Measurements from ENCODE around the gene CTNNB1.

CTNNB1 gene

DNA sequence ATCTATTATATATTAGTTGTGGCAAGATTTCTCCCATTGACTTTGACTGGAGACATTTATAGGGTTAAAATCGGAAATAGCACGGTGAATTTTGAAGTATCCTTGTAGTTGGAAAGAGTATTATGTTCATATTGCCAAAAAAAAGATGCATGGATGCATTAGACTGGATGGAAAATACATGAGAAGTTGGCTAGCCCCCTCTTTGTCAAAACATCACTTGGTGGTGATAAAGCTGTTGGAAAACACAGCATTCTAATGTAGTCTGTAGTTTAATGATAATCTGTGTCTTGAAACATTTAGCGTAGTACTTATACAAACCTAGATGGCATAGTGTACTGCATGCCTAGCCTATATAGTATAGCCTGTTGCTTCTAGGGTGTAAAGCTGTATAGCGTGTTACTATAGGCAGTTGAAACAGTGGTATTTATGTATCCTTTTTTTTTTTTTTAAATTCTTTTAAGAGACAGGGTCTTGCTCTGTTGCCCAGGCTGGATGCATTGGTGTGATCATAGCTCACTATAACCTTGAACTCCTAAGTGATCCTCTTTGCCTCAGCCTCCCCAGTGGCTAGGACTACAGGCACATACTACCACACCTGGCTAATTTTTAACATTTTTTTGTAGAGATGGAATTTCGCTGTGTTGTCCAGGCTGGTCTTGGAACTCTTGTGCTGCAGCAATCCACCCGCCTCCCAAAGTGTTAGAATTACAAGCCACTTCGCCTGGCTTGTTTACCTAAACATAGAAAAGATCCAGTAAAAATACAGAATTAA, 21.8 kb downstream of the CTNNB1 start:
- no peak for DNase-seq

DNA sequence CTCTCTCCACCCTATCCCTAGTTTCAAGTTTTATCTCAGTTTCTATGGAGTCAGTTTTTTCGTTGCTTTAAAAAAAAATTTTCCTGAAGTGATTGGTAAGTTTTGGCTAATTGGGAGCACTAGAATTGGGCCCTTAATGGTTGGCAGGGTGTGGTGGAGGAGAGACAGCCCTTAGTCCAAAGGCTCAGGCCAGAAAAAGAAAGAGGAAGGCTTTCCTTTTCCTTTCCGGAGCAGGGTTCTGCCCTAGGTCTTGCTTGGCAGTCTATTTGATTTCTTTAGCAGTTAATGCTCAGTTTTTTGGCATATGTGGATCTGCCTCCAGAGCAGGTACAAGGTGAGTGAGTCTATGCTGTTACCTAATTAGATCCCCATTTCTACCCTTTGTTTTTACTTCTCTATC, 22.7 kb downstream of the CTNNB1 start:
- no peak for DNase-seq

GRCh38 chr3:41222501-41222900, 23.2 kb downstream of the CTNNB1 start:
- DNase-seq, result no peak

DNA sequence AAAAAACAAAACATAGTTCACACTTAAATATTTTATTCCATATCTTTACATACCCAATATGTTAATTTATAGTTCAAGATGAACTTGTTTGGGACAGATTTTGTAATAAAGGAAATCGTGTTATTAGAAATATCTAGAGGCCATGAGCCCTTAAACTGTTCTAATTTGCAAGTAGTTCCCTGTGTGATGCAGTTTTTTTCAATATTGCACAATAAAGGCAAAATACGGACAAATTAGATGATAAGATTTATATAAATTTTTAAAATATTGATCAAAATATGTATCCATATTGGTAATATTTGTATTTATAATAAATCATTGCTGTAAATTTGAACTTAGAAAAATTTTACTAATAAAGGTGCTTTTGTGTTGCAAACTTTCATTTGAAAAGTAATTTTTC, 23.8 kb downstream of the CTNNB1 start:
- DNase-seq, result no peak

DNA sequence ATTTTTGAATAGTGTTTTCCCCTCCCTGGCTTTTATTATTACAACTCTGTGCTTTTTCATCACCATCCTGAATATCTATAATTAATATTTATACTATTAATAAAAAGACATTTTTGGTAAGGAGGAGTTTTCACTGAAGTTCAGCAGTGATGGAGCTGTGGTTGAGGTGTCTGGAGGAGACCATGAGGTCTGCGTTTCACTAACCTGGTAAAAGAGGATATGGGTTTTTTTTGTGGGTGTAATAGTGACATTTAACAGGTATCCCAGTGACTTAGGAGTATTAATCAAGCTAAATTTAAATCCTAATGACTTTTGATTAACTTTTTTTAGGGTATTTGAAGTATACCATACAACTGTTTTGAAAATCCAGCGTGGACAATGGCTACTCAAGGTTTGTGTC, 24.4 kb downstream of the CTNNB1 start:
- no peak for DNase-seq

DNA sequence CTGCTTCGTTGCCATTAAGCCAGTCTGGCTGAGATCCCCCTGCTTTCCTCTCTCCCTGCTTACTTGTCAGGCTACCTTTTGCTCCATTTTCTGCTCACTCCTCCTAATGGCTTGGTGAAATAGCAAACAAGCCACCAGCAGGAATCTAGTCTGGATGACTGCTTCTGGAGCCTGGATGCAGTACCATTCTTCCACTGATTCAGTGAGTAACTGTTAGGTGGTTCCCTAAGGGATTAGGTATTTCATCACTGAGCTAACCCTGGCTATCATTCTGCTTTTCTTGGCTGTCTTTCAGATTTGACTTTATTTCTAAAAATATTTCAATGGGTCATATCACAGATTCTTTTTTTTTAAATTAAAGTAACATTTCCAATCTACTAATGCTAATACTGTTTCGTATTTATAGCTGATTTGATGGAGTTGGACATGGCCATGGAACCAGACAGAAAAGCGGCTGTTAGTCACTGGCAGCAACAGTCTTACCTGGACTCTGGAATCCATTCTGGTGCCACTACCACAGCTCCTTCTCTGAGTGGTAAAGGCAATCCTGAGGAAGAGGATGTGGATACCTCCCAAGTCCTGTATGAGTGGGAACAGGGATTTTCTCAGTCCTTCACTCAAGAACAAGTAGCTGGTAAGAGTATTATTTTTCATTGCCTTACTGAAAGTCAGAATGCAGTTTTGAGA, 25.0 kb downstream of the CTNNB1 start:
- no peak for DNase-seq

DNA sequence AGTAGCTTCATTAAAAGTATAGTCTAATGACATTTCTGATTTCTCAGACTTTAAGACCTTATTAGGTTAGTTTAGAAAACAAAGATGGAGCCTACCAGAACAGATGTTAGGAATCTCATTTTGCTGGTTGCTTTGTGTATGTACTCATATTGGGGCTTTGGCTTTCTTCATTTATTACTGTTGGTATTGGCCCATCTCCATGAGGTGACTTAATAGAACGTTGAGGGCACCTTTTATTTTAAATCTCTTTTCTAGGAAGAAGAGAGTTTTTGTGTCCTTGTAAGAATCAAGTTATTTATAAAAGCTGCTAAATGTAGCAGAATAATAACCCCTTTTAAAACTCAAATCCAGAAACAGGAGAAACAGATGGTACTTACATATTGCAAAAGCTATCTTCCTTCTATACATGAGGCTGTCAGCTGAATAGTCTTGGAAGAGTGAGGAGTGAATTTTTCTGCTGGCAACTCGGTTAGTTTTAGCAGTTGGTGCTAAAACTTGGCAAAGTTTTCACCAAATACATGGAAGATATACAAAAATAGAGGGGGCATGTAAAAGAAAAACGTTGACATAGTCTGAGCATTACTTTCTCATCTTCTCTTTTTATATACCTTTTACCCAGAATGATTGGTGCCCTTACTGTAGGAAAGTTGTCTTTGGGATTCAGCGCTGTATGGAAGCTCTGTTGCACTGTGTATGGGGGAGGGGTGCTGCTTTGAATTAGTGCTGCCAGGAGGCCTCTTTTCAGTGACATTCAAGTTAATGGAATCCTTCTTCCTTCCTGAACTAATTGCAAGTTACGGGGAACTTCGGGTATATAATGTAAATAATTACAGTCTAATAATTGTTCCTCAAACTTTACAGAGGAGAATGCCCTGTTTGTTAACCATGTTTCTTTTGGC, 35.8 kb downstream of the CTNNB1 start:
- no peak for DNase-seq

- no peak for DNase-seq
Measured at GRCh38 chr3:41236228-41236627, 36.9 kb downstream of the CTNNB1 start.

DNA sequence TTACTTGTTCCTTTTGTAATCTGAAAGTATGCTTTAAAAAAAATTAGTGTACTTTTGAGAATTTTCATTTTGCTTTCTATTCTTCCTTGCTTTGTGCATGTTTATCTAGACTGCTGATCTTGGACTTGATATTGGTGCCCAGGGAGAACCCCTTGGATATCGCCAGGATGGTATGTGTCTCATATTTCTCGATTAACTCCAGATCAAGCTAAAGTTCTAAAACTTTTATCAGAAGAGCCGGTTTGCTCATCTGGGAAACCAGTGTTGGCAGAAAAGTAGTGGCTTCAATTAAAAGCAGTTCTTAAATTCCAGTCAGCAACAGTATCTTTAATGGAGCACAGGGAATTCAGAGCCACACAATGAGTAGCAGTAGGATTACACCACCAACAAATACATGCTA, 38.6 kb downstream of the CTNNB1 start:
- DNase-seq, result no peak

DNA sequence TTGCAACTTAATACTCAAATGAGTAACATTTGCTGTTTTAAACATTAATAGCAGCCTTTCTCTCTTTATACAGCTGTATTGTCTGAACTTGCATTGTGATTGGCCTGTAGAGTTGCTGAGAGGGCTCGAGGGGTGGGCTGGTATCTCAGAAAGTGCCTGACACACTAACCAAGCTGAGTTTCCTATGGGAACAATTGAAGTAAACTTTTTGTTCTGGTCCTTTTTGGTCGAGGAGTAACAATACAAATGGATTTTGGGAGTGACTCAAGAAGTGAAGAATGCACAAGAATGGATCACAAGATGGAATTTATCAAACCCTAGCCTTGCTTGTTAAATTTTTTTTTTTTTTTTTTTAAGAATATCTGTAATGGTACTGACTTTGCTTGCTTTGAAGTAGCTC, 40.3 kb downstream of the CTNNB1 start:
- no peak for DNase-seq

GRCh38 chr3:41241161-41241560, 41.9 kb downstream of the CTNNB1 start:
- DNase-seq, result no peak

DNA sequence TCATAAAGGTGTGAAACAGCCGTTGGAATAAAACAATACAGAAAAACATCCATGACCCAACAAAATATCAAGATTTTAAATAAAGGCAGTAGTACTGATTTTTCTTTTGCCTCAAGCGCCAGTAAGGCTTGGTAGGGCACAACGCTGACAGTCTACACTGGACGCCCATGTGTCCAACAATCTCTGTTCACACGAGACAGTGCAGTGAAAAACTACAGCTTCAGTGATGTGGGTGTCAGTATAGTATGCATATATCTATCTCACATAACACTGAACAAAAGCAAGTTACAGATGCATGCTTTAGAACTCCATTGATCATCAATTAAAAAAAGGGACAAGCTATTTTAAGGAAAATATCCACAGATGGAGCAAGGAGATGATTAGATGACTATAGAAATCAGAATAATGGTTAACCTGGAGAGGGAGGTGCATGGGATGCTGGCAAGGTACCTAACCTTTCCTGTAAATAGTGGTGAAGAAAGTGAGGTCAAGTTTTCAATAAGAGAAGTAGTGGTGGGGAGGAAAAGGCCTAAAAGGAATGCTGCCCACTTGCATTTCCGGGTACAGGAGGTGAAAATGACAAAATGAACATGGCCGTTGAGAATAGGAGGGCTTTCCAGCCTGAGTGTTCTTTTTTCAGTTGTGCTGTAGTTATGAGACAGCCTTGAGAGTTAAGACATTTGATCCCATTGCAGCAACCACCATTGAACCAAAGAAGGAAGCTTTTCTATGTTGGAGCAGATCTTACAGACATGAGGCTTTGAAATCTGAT, 42.7 kb downstream of the CTNNB1 start:
- DNase-seq, result no peak

DNA sequence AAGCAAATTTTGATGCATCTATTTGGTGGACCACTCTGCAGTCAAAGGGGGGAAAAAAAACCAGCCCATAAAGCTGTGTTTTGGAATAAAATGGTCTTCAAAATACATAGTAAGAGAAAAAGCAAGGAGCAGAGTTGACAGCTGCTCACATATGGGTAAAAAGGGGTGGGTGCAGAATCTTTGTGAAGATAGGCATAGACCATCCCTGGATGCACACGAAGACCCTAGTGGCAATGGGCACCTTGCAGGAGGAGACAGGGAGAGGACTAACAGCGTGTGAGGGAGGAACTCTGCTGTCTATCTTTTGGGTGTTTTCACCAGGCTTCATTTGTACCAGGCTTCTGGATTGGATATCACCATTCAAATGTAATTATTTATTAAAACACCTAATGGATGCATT, 43.9 kb downstream of the CTNNB1 start:
- DNase-seq, result no peak

DNA sequence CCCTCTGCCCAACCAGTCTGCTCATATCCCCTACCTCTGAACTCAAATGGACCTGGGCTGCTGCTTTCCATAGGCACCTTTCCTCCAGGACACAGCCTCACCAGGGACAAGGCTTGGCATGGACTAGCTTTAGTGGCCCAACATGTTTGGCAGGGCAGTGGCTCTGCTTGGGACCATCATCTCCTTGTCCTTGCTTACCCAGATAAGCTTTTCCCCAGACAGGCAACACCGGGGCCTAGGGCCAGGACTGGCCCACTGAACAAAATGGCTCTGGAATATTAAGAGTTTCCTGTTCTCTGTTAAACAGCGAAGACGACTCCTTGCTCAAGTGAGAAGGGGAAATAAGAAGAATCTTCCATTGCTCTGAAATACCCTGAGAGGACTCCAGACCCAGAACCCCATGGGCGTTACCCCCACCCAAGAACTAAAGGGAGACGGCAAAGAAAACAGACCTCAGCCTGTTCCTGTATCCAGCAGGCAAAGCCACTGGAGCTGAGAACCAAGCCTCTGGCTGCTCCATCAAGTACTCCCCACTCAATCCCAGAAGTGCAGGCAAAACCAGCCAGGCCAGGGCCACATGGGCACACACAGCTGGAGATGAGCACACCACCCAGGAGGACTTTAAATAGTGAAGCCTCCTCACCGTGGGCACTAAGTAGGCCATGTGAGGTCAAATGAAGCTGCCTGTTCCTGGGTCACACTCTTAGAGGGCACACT, 45.5 kb downstream of the CTNNB1 start:
- no peak for DNase-seq

DNA sequence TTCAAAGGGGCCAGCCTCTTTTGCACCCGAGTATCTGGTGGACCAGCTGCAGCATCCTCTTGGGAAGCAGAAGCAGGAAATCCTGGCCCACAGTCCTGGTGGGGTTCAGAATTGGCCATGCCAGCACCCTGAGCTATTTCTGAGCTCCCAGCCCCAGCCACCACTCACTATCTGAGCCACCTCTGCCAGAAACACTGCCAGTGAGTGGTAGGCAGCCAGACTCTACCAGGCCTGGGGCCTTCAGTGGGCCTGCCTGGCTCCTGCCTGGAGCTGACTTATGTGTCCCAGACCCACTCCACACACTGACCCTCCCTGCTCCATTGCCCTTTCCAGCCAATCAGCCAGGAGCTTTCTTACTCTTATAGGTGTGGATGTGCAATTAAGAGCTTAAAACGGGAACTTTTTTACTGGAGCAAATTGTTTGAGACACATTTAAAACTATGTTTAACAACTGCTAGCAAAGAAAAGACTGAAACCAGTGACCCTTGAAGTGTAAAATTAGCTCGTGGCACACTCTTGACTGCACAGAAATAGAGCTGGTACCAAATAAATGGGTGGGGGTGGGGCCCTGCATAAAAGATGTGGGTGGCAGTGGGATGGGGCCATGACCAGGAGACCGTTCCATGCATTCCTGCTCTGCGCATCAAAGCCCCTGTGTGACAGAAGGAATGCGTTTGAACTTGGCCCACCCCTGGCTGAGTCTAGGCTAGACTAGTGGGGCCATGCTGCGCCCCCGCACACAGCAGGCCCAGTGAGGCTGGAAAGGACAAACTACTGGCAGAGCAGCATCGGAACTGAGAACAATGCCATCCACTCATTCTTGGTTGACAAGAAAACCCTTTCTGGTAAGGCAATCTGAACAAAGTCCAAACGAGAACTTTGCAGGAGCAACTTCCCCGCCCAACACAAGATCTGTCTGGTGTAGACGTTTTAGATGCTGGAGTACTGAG, 48.0 kb downstream of the CTNNB1 start:
- DNase-seq, result no peak

- no peak for DNase-seq
Measured at GRCh38 chr3:41248525-41248924, 49.2 kb downstream of the CTNNB1 start.

- no peak for DNase-seq
Measured at GRCh38 chr3:41249318-41249717, 50.0 kb downstream of the CTNNB1 start.

DNA sequence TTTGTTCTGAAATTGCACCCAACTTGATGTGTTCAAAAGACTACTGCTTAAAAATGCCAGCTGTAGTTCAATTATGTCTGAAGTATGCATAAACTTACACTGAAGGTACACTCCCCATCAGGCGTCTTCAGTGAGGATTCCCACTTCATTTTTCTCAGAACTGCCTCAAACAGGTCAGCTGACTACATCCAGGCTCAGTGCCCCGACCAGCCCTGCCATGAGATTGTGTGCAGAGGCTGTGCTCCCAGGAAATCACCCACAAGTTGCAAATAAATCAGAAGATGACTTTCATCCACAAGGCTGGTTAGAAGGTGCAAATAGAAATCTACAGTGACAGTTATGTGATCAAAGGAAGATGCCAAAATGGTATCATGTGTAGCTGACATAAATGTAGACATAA, 51.5 kb downstream of the CTNNB1 start:
- no peak for DNase-seq

DNA sequence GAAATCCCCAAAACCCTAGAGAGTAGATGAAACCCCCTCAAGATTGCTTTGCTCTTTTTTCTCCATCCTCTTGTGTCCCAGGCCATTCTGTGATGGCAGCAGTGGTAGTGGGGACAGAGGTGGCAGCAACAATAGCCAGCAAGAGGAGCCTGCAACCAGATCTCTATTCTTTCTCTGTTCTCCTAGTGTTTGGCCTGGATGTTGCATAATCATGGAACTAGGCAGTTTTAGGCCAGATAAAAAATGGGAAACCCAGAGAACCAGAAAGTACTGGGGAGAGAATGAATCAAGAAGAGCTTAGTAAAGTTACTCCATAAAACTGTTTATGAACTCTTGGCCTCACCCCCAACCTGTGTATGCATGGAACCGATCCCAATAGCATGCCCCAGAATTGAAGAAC, 52.3 kb downstream of the CTNNB1 start:
- no peak for DNase-seq

GRCh38 chr3:41258239-41258800, 59.0 kb downstream of the CTNNB1 start:
- no peak for DNase-seq
